Heart right ventricle (tissue), 16 donors: ENCODE measurements around the gene LIN52. TPM values are rescaled to one million over a fixed set of nuclear protein-coding genes. Genes with fewer than 3 reads are reported as not detected.

Source experiments
- ATAC-seq, 8 donors: fragments of 200-7000 bp; cut with Tn5 transposase; one replicate each; pipeline ENCODE4 v1.9.1; 2020; ENCODE audit warnings: mild to moderate bottlenecking in 8 of 8, moderate library complexity in 8 of 8, moderate number of reproducible peaks in 1 of 8
- DNase-seq, 2 donors: peaks; one replicate each; pipeline ENCODE4 v3.0.0-alpha.2; 2020
- H3K27ac ChIP-seq, 10 donors: fragments of 200-600 bp; sonication (generic) in 2 of 10; one replicate each; pipeline versions ENCODE4 v1.5.0 to v1.8.0; 2020 to 2022; ENCODE audit warnings: mild to moderate bottlenecking in 3 of 10
- H3K27me3 ChIP-seq, 7 donors: fragments of 200-600 bp; one replicate each; pipeline ENCODE4 v1.8.0; 2021 to 2022; ENCODE audit warnings: mild to moderate bottlenecking in 2 of 7
- H3K36me3 ChIP-seq, 9 donors: fragments of 200-600 bp; sonication (generic) in 1 of 9; one replicate each; pipeline versions ENCODE4 v1.5.0 to v1.8.0; 2020 to 2022; ENCODE audit warnings: mild to moderate bottlenecking in 2 of 9
- H3K4me1 ChIP-seq, 9 donors: fragments of 200-600 bp; sonication (generic) in 1 of 9; one replicate each; pipeline versions ENCODE4 v1.5.0 to v1.8.0; 2020 to 2022; ENCODE audit warnings: mild to moderate bottlenecking in 4 of 9
- H3K4me3 ChIP-seq, 10 donors: fragments of 200-600 bp; sonication (generic) in 2 of 10; one replicate each; pipeline versions ENCODE4 v1.5.0 to v1.8.0; 2020 to 2022; ENCODE audit warnings: mild to moderate bottlenecking in 7 of 10, moderate library complexity in 2 of 10
- H3K9me3 ChIP-seq, 11 donors: fragments of 200-600 bp in 10 of 11; sonication (generic) in 2 of 11; one replicate each; pipeline versions ENCODE4 v1.5.0 to v1.8.0; 2013 to 2022; ENCODE audit warnings: mild to moderate bottlenecking in 2 of 11, control low read depth in 1 of 11, moderate library complexity in 1 of 11
- CTCF ChIP-seq, 9 donors: fragments of 200-600 bp; sonication (generic) in 2 of 9; IDR thresholded peaks; one replicate each; pipeline versions ENCODE4 v1.5.0 to v1.8.0; 2021 to 2022; ENCODE audit warnings: antibody characterized with exemption in 9 of 9, mild to moderate bottlenecking in 5 of 9, moderate library complexity in 1 of 9
- WGBS, 2 donors: extraction: QIAGEN DNeasy Blood & Tissue Kit; methylation state at CpG; one replicate each; pipeline ENCODE4 v1.1.7; 2013; ENCODE audit warnings: inconsistent platforms in 1 of 2; 5-methylcytosine and 5-hydroxymethylcytosine counted together
- intact Hi-C, 10 donors: fragments of 100-400 bp; cut with DNase I; formaldehyde crosslinking; loops; one replicate each; pipeline versions ENCODE4 v1.11.1 to v1.14.2; 2022
- polyA plus RNA-seq, 2 donors: library from polyadenylated mRNA; stranded (reverse); fragments of 200-250 nt; gene quantifications; one replicate each; pipeline ENCODE4 v1.2.3, GENCODE V29; 2013
- total RNA-seq, 10 donors: library from RNA; stranded (reverse); fragmentation: NEBNext Ultra II Directional in 3 of 10; extraction: Animal tissue kit (Norgen Biotek cat#: 25700) in 3 of 10; gene quantifications; one replicate each; pipeline versions ENCODE4 v1.2.1 to v1.2.4, GENCODE V29; 2021 to 2023
- donor health status: Arrhythmogenic right ventricular cardiomyopathy.
- donor health status: ischemic (EF 13 %, LVEDD 7.1; RV severe dilation, severe dysfunction).
- donor health status: healthy with polysubstance abuse.
- donor health status: DM: no; HTN: yes; CAD: no.
- donor health status: DM: no; HTN: no; CAD: no.
- donor health status: ischemic (EF 25% LVEDD 6.9; RV normal size, moderate dysfunction).
- donor health status: ischemic (EF 25% LVEDD 5.7; RV mildly dilated, moderate dysfunction).
- donor health status: healthy.
- donor health status: DM: yes; HTN: yes; CAD: no.
- donor health status: Ischemic cardiomyopathy.
- donor health status: ischemic (EF 35%, LVEDD 5.7; RV mildly dilated, moderate dysfunction).
- donor health status: nonischemic (EF 11% LVEDD 7.7; RV severe dilation, severe dysfunction).
- donor health status: DM: yes; HTN: yes; CAD: no.
- donor health status: PGD.
- donor health status: ischemic (EF 29% LVEDD 5.4; RV normal size, mild dysfunction).
- donor health status: nonischemic (EF 23%, LVEDD 6.1; RV moderate dilation, normal function).

Gene LIN52
- total and polyA plus RNA-seq, 12 donors: 4.7 to 13.6 (median 8.3) TPM

- peaks cover 0 to 39% (median 6%) of the 10 kb centered on the region in 9 donors for H3K36me3 ChIP-seq
- ATAC-seq: no peak
- 96 to 97% methylated on average over 6 of the region's 6 CpGs for WGBS, 2 donors
- H3K4me1 ChIP-seq: no peaks in the 10 kb centered on the region
- intact Hi-C loops: no loop called here
- no peaks in the 10 kb centered on the region for H3K9me3 ChIP-seq
- H3K4me3 ChIP-seq: no peak overlapping the region
- TF ChIP-seq CTCF (IDR thresholded peaks at IDR 0.05): no peak
- no peak for DNase-seq
- H3K27ac ChIP-seq: no peak overlapping the region
- H3K27me3 ChIP-seq: no peaks in the 10 kb centered on the region
Observed at GRCh38 chr14:74204491-74204890, 119.7 kb downstream of the LIN52 start.

- Histone ChIP-seq H3K27me3 (peaks cover 0 to 4% (median 0%) of the 10 kb centered on the region in 7 donors), H3K9me3 (no peaks in the 10 kb centered on the region), H3K36me3 (peaks cover 0 to 26% (median 5%) of the 10 kb centered on the region in 9 donors), H3K27ac (no peak overlapping the region), H3K4me1 (no peaks in the 10 kb centered on the region), H3K4me3 (no peak overlapping the region)
- DNase-seq (no peak), ATAC-seq (no peak)
- 88 to 89% methylated on average over 1 of the region's 1 CpG for WGBS, 2 donors
- intact Hi-C loops: no loop called here
- no peak for TF ChIP-seq CTCF (IDR thresholded peaks at IDR 0.05)
Observed at GRCh38 chr14:74205882-74206281, 121.1 kb downstream of the LIN52 start.

- H3K4me1 ChIP-seq: no peaks in the 10 kb centered on the region
- H3K4me3 ChIP-seq: no peak overlapping the region
- no peak for ATAC-seq
- peaks cover 0 to 10% (median 0%) of the 10 kb centered on the region in 7 donors for H3K27me3 ChIP-seq
- intact Hi-C loops: no loop called here
- no peak for DNase-seq
- no peak overlapping the region for H3K27ac ChIP-seq
- TF ChIP-seq CTCF (IDR thresholded peaks at IDR 0.05): no peak
- 70 to 79% methylated on average over 3 of the region's 3 CpGs for WGBS, 2 donors
- H3K36me3 ChIP-seq: peaks cover 0 to 8% (median 0%) of the 10 kb centered on the region in 9 donors
- no peaks in the 10 kb centered on the region for H3K9me3 ChIP-seq
Observed at GRCh38 chr14:74207943-74208342, 123.2 kb downstream of the LIN52 start.

GRCh38 chr14:74208642-74209041 is 123.9 kb downstream of the LIN52 start:
- no peaks in the 10 kb centered on the region for H3K9me3 ChIP-seq
- WGBS, 2 donors: 74 to 75% methylated on average over 8 of the region's 8 CpGs

More at GRCh38 chr14:74208642-74209041, 123.9 kb downstream of the LIN52 start:
- Histone ChIP-seq H3K27me3 (peaks cover 0 to 13% (median 0%) of the 10 kb centered on the region in 7 donors), H3K4me3 (no peak overlapping the region), H3K27ac (no peak overlapping the region), H3K36me3 (peaks cover 0 to 1% (median 0%) of the 10 kb centered on the region in 9 donors), H3K4me1 (no peaks in the 10 kb centered on the region)
- ATAC-seq (no peak), DNase-seq (no peak)
- TF ChIP-seq CTCF (IDR thresholded peaks at IDR 0.05): no peak
- intact Hi-C loops: no loop called here
